GM18520 (cell line): ENCODE data around the gene MCTP1.
"Not testable (repeated sequence)": the region's sequence is repeated elsewhere in the genome, so short reads cannot be mapped to it uniquely, and the experiment has no call there.

Experiments
- ATAC-seq: cut with Tn5 transposase; IDR thresholded peaks from one replicate; pipeline ENCODE4 v1.9.1; 2021; ENCODE audit not compliant: unreplicated experiment

The MCTP1 gene

GRCh38 chr5:95252801-95253200, 32.1 kb downstream of the MCTP1 start:
- no peak for ATAC-seq

- ATAC-seq: no peak
Observed at GRCh38 chr5:95251185-95251584, 33.7 kb downstream of the MCTP1 start.

GRCh38 chr5:95244479-95244878, 40.4 kb downstream of the MCTP1 start:
- no peak for ATAC-seq

GRCh38 chr5:95241635-95242034, 43.3 kb downstream of the MCTP1 start:
- peak; percentile 87 for ATAC-seq

- ATAC-seq: no peak
Observed at GRCh38 chr5:95241161-95241560, 43.7 kb downstream of the MCTP1 start.

GRCh38 chr5:95238560-95239325, 46.2 kb downstream of the MCTP1 start:
- no peak for ATAC-seq

- ATAC-seq: no peak
Observed at GRCh38 chr5:95237324-95237723, 47.6 kb downstream of the MCTP1 start.

- ATAC-seq: no peak
Observed at GRCh38 chr5:95235439-95235982, 49.4 kb downstream of the MCTP1 start.

- ATAC-seq: no peak
Observed at GRCh38 chr5:95229646-95230045, 55.2 kb downstream of the MCTP1 start.

- no peak for ATAC-seq
Observed at GRCh38 chr5:95224701-95225459, 60.0 kb downstream of the MCTP1 start.

GRCh38 chr5:95223566-95224258, 61.2 kb downstream of the MCTP1 start:
- ATAC-seq: no peak

GRCh38 chr5:95222836-95223235, 62.1 kb downstream of the MCTP1 start:
- ATAC-seq: no peak

GRCh38 chr5:95221234-95221633, 63.7 kb downstream of the MCTP1 start:
- ATAC-seq: no peak

- ATAC-seq: no peak
Observed at GRCh38 chr5:95220381-95220780, 64.5 kb downstream of the MCTP1 start.

- no peak for ATAC-seq
Observed at GRCh38 chr5:95219411-95219810, 65.5 kb downstream of the MCTP1 start.

- no peak for ATAC-seq
Observed at GRCh38 chr5:95217881-95218280, 67.0 kb downstream of the MCTP1 start.

- no peak for ATAC-seq
Observed at GRCh38 chr5:95217351-95217750, 67.5 kb downstream of the MCTP1 start.

GRCh38 chr5:95216136-95216955, 68.5 kb downstream of the MCTP1 start:
- ATAC-seq: no peak

GRCh38 chr5:95207811-95208210, 77.1 kb downstream of the MCTP1 start:
- ATAC-seq: not testable (repeated sequence)

- no peak for ATAC-seq
Observed at GRCh38 chr5:95194856-95195255, 90.0 kb downstream of the MCTP1 start.

GRCh38 chr5:95191330-95191729, 93.6 kb downstream of the MCTP1 start:
- peak; percentile 91 for ATAC-seq
